ENCODE data around the gene CIB4.

Gene CIB4

DNA sequence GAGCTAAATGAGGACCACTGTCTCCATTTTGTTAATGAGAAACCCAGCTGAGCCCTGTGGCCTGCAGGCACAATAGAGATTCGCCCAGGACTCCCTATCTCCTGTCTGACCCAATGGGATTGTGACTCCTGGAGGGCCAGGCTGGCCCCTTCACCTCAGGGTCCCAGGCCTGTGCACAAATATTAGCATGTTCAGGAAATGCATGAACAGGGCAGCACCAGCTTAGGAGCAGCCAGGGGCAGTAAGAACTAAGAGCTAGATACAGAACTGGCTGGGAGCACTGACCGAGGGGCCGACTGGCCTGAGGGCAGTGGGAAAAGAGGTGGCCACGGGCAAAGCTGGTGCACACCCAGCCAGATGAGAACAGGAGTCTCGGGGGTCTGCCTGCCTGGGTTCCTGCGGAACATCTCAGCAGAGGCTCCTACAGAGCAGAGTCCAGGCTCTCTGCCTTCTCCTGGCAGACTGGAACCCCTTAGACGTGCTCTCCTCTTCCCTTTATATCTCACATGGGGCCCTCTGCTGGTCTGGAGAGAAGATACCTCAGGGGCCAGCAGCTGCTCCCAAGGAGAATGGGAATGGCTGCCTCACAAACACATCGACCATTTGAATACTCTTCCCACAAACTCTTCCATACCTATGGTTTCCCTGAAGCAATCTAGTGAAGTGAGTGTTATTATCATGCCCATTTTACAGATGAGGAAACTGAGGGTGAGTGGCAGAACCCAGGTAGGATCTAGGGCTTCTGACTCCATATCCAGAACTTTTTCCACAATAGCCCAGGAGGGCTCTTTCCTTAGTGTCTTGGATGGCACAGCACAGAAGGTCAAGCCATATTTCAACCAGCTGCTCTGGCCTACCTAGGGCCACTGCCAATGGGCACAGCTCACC is 85.7 kb downstream of the CIB4 start:
- no peak for DNase-seq (ENCODE audit: low spot score)

DNA sequence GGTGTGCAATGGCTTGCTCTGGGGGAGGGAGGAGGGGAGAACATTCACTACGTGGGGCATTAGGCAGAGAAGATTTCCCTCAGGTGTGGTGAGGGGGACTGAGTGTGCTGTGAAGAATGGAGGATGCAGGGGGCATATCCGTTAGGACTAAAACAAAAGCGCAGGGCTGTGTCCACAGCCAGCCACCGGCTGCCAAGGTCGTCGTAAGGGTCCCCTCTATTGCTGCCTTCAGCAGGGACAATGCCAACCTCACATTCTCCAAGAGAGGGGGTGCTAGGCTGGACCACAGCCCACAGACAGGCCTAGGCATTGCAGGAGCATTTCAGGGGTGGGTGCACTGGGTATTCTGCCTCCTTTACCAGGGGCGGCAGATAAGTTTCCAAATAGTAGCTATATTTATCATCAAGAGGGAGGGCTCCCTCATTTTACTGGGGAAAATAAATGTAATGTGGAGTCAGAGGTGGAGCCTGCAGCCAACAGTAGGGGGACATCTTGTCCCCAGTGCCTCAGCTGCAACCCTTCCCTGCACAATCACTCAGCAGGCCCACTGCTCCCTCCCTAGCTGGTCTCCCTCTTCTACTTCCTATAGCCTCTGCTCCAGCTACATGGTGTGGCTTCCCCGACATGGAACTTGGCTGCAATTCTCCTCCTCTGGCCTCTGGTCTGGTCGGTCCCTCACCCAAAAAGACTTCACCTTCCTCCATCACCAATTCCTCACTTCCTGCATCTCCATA is 88.4 kb downstream of the CIB4 start:
- no peak for DNase-seq (ENCODE audit: low spot score)

DNA sequence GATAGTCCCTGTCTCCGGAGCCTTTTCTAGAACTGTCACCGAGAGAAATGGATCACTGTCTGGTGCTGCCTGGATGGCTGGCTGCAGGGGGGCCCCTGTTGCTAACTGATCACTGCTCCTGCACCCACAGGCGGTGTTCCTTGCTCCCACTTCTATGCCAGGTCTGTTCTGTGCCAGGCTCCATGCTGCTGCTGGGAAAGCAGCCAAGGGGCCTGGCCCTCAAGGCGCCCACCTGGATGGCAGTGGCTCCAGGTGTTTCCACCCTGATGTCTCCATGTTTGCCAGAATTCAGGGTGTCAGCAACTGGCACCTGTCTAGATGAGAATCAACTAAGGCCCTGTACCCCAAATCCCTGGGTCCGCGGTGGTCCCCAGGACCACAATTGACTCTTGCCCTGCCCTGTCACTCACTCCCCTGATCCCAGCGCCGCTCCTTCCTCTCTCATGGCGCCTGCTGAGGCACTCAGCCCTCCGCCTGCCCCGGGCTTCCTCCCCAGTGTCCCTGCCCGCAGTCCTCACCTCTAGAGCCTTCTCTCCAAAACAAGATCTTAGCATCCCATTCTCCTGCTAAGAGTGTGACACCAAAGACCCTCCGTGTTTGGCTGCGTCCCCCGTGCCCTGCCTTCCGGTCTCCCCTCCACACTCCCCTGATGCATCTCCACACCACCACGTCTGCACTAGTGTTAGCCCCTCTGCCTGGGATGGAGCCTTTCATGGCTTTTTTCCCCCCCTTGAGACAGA is 90.7 kb downstream of the CIB4 start:
- DNase-seq (ENCODE audit: low spot score) = no peak

DNA sequence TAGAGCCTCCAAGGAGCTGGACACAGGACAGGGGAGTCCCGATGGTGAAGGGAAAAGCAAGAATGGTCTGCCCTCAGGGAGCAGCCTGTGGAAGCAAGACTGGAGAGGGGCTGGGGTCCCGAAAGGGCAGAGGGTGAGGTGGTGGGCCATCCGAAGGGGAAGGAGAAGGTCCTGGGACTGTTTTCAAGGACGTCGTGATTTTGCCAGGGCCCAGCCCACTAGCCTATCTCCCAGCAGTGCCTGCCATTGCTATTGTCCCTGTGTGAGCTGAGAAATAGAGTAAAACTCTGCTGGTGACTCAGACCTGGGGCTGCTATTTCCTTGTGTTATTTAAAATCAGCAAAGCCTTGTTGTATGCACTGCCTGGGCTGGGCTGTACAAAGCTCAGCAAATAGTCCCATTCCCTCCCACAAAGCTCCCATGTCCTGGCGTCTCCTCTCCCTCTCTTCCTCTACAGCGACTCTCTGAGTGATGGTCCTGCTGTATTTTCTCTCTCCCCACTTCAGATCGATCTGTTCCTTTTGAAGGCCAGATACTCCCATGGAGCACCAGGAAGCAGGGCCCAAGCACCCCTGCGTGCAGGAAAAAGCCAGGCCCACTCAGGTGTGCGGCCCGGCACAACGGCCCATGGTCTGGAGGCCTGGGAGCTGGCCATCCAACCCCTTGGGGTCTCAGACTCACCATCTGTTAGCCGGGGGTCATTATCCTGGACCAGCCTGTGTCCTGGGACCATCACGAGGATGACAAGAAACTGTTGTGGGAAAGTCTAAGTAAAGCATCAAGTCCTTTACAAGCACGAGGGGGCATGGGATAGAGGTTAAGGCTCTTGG is 98.3 kb downstream of the CIB4 start:
- DNase-seq (ENCODE audit: low spot score) = no peak

DNA sequence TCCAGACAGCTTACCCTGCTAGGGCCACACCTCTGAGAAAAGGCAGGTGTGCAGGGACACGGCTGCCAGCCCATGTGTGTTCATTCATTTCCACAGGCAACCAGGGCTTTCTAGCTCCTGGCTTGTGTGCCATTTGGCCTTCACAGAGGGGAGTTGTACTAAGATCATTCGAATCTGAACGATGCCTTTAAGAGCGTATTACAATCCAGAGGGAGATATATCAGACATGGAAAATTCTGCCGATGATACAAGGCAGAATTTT is 99.0 kb downstream of the CIB4 start:
- DNase-seq (ENCODE audit: low spot score) = no peak

DNA sequence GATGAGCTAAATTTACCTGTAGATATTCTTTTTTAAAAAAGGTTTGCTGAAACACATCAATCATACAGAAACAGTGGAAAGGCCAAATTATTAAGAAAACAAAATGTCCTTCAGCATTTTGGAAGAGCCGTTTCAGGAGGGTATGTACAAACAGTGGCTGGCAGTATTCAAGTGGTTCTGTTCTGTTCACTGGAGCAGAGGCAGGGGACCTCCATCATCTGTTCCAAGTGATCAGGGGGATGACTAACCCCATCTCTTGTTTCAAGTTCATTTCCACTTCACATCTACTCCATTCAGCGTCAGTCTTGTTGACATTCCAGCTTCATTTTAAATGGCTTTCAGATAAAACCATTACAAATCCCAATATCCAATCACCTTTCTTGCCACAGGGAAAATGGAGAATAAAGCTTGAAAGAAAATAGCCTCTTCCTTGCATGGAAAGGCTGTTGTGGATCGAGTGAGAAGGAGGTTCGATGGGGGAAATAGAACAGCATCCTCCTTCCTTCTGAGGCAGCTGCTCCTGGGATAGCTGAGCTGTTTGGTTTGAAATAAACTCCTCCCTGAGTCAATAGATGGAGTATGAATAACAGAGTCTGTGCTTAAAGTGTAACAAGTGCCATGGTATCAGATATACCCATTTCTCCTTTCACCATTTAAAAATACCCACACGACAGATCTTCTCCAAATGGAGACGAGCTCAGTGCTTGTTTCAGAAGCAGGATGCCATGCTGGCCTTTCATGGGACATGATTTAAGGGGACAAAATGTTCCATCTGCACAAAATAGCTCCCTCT is 99.6 kb downstream of the CIB4 start:
- no peak for DNase-seq (ENCODE audit: low spot score)

GRCh38 chr2:26540961-26541360 is 100.2 kb downstream of the CIB4 start:
- DNase-seq (ENCODE audit: low spot score) = no peak

DNA sequence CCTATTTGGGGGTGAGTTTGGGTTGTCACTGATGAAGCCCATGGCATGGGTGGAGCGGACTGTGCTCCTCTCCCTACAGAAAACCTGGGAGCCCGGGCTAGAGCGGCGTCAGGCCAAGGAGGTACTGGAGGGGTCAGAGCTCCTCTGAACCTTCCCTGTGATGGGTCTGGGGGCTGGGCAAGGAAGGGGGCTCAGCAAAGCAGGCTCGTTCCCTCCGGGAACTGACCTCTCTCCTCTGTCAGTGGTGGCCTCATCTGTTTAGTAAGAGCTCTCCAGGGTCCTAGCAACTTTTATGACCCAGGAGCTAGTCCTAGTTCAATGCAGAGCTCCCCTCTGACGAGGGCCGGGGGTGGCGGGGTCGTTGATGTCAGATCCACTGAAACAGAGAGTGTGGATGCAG is 100.9 kb downstream of the CIB4 start:
- DNase-seq (ENCODE audit: low spot score) = no peak

GRCh38 chr2:26537826-26538475 is 103.2 kb downstream of the CIB4 start:
- DNase-seq (ENCODE audit: low spot score) = no peak

DNA sequence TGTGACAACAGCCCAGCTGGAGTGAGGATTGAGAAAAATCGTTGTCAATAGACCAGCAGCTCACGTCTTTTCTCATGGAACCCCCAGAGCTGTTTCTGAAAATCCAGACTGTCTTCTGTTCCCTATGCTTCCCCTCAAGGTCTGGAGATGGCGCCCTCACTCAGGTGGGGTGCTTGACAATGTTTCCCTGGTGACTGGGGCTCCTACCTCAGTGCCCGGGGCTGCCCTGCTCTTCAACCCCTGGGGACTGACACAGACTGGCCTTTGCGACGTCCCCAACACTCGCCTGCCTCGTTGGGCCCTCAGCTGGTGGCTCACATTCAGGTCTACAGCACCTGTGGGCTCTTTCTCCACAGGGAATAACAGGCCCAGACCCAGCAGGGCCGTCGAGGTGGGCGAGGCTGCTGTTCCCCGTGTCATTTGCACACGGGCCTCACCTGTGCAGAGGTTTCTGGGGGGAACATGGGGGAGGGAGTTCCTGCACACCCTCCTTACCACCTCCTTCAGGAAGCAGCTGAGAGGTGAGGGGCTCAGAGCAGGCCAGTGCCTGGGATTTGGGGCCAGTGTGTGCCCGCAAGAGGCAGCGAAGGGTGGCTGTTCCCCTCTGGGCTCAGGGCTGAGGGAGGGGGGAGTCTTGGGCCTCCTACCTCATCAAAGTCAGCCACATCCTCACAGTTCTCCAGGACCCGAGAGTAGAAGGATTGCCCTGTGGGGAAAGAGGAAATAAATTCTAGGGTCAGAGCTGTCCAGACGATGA is 103.9 kb downstream of the CIB4 start:
- DNase-seq (ENCODE audit: low spot score) = no peak

GRCh38 chr2:26536371-26537068 is 104.6 kb downstream of the CIB4 start:
- no peak for DNase-seq (ENCODE audit: low spot score)

DNA sequence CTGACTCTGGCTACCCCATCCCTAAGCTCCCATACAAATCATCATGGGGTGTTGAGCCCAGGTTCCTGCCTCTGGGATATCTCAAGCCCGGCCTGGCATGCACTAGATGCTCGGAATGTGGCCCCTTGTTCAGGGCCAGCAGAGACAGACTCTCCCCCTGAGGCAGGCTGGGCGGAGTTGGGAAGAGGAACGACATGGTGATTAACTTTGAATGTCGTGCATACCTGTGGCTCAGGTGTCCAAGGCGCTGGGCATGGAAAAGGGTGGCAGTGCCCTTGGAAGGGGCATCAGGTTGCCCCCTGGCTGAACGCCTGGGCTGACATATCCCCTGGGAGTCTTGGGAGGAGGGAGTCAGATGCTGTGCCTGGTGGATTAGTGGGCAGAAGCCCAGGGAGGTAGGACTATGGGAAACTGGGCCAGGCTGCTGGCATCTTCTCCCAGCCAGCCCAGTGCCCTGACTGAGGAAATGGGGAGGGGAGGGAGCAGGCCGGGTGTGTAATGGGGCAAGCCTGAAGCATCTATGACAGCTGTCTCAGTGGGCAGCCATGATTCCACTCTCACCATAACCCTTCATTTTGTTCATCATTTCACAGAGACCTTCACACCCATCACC is 105.4 kb downstream of the CIB4 start:
- no peak for DNase-seq (ENCODE audit: low spot score)

GRCh38 chr2:26534865-26535662 is 106.1 kb downstream of the CIB4 start:
- DNase-seq (ENCODE audit: low spot score) = no peak

DNA sequence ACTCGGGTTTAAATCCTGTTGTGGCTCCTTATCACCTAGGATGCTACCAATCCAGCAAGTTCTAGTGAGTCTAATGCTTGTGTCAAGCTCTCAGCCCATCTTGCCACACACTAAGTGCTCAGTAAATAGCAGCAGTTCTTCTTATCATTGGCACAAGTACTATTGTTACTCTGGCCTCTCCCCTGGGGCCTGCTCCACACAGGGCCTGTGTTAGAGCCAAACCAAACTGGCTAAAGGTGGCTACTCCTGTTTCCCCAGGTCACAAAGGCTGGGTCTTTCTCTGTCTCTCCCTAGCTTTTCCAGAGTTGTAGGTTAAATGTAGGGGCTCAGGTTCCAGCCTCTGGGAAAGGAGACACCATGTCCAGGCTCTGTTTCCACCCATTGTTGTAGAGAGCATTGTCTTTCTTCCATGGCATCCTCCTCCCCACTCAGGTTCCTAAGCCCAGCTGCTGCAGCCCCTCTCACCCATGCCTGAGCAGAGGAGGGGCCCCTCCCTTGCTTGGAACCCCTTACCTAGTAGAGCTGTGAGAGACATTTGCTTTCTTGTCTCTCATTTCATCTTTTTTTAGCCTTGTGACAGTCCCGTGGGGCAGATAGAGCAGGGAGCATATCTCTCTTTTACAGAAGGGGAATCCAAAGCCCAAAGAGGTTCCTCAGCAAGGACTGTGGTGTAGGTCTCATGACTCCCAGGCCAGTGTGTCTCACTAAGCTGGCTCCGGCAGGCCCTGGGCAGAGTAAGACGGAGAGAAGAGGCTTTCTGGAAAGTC is 106.9 kb downstream of the CIB4 start:
- DNase-seq (ENCODE audit: low spot score) = no peak

GRCh38 chr2:26533661-26534060 is 107.5 kb downstream of the CIB4 start:
- no peak for DNase-seq (ENCODE audit: low spot score)

DNA sequence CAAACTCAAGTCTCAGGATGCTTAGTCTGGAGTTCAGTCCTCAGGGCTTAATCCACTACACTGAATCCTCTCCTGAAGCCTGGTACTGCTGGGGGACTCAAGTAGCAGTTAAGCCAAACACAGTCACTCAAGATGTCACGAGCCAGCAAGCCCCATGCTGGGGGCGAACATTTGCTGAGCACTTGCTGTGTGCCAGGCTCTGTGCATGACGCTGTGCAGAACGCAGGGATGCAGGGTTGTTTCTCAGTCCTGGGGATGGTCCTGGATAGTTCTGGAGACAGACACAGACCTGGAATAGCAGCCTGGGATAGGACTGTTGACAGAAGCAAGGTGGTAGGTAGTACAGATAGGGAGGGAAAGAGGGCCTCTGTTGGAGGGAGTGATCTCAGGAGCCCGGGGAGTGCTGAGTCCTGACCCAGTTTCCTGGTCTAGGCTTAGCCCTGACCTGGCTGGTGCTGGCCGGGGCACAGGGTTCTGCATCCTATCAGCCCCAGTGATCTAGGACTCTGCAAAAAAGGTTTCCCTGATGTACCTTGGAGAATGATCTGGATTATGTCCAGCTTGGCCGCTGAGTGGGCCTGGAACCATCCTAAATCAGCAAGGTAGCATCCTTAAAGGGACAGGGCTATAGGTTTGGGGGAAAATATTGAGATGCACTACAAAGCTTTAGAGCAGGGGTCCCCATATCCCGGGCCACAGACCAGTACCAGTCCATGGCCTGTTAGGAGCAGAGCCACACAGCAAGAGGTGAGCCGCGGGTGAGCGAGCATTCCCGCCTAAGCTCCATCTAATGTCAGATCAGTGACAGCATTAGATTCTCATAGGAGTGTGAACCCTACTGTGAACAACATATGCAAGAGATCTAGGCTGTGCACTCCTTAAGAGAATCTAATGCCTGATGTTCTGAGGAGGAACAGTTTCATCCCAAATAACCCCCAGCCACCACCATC is 108.6 kb downstream of the CIB4 start:
- DNase-seq (ENCODE audit: low spot score) = peak; percentile 38

Measured in SK-N-DZ (cell line).